Measurements from ENCODE around the gene MORN2.

The MORN2 gene

GRCh38 chr2:38873763-38874162, 2.0 kb upstream of the MORN2 start:
- H3K4me3 Mint-ChIP-seq, result no peak overlapping the region

DNA sequence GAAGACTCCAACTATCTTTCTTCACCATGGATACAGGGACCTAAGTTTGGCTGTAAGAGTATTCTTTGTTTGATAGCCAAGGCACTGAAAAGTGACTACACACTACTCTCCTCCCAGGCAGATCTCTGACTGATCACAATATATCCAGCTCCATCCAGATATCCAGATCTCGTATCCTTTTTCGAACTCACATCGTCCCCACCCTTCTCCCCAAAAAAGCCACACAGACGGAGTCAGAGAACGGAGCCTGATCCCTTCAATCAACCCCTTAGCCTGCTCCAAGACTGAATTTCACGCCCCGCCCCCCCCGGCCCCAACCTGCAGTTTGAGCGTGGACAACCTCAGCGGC, 575 bp upstream of the MORN2 start:
- Mint-ChIP-seq H3K4me3 (peak overlapping the region; percentile 98), H3K27ac (peak overlapping the region; percentile 95), H3K4me1 (ENCODE audit: low read depth) (peaks cover 17% of the 10 kb centered on the region), H3K9me3 (peaks cover 13% of the 10 kb centered on the region), H3K36me3 (ENCODE audit: low read depth) (peaks cover 21% of the 10 kb centered on the region), H3K27me3 (no peaks in the 10 kb centered on the region)

More at GRCh38 chr2:38873763-38874162, 2.0 kb upstream of the MORN2 start:
- Mint-ChIP-seq H3K4me1 (ENCODE audit: low read depth) (peaks cover 17% of the 10 kb centered on the region), H3K27ac (no peak overlapping the region), H3K36me3 (ENCODE audit: low read depth) (peaks cover 33% of the 10 kb centered on the region), H3K9me3 (peaks cover 19% of the 10 kb centered on the region), H3K27me3 (no peaks in the 10 kb centered on the region)

- H3K36me3 Mint-ChIP-seq (ENCODE audit: low read depth), result peaks cover 20% of the 10 kb centered on the region
- H3K27ac Mint-ChIP-seq, result peak overlapping the region; percentile 95
- peaks cover 17% of the 10 kb centered on the region for H3K4me1 Mint-ChIP-seq (ENCODE audit: low read depth)
- no peaks in the 10 kb centered on the region for H3K27me3 Mint-ChIP-seq
- peaks cover 8% of the 10 kb centered on the region for H3K9me3 Mint-ChIP-seq
- peak overlapping the region; percentile 98 for H3K4me3 Mint-ChIP-seq
These were observed 631 bp downstream of the MORN2 start for GRCh38 chr2:38876407-38876806.

DNA sequence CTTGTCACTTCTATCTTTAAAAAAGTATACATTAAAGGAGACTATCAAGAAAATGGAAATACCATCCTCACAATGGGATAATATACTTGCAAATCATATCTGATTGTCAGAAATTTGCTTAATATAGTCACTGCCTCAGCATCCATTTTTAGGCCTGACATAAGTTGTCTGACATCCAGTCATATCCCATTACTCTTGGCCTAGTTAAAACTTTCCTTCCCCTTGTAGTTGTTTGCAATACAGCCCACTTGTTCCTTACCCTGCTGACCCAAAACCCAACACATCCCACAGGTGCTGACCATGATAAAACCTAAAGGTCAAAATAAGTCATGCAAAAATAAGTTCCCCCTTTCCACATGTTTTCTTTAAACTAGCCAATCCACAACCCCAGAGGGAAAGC, 10.3 kb downstream of the MORN2 start:
- H3K4me3 Mint-ChIP-seq, result no peak overlapping the region
- no peaks in the 10 kb centered on the region for H3K27me3 Mint-ChIP-seq
- H3K9me3 Mint-ChIP-seq, result no peaks in the 10 kb centered on the region
- peaks cover 3% of the 10 kb centered on the region for H3K36me3 Mint-ChIP-seq (ENCODE audit: low read depth)
- H3K27ac Mint-ChIP-seq, result no peak overlapping the region
- no peaks in the 10 kb centered on the region for H3K4me1 Mint-ChIP-seq (ENCODE audit: low read depth)

DNA sequence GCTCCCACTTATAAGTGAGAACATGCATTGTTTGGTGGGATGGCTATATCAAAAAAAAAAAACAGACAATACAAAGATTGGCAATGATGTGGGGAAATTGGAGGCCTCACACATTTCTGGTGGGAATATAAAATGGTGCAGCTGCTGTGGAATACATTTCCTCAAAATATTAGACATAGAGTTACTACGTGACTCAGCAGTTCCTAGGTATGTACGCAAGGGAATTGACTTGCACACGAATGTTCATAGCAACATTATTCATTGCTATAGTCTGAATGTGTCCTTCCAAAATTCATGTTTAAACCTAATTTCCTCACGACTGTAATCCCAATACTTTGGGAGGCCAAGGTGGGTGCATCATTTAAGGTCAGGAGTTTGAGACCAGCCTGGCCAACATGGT, 11.6 kb downstream of the MORN2 start:
- Mint-ChIP-seq H3K9me3 (no peaks in the 10 kb centered on the region), H3K36me3 (ENCODE audit: low read depth) (no peaks in the 10 kb centered on the region)

GRCh38 chr2:38887902-38888554, 12.3 kb downstream of the MORN2 start:
- Mint-ChIP-seq H3K36me3 (ENCODE audit: low read depth) (no peaks in the 10 kb centered on the region), H3K27me3 (no peaks in the 10 kb centered on the region), H3K4me3 (no peak overlapping the region), H3K4me1 (ENCODE audit: low read depth) (peaks cover 5% of the 10 kb centered on the region), H3K27ac (no peak overlapping the region), H3K9me3 (no peaks in the 10 kb centered on the region)

More for the DNA sequence above, 11.6 kb downstream of the MORN2 start:
- no peak overlapping the region for H3K4me3 Mint-ChIP-seq
- no peak overlapping the region for H3K27ac Mint-ChIP-seq
- no peaks in the 10 kb centered on the region for H3K4me1 Mint-ChIP-seq (ENCODE audit: low read depth)
- no peaks in the 10 kb centered on the region for H3K27me3 Mint-ChIP-seq

- Mint-ChIP-seq H3K4me3 (no peak overlapping the region), H3K27ac (no peak overlapping the region), H3K36me3 (ENCODE audit: low read depth) (no peaks in the 10 kb centered on the region), H3K9me3 (no peaks in the 10 kb centered on the region), H3K27me3 (no peaks in the 10 kb centered on the region), H3K4me1 (ENCODE audit: low read depth) (peaks cover 5% of the 10 kb centered on the region)
These were observed 13.3 kb downstream of the MORN2 start for GRCh38 chr2:38889045-38889444.

DNA sequence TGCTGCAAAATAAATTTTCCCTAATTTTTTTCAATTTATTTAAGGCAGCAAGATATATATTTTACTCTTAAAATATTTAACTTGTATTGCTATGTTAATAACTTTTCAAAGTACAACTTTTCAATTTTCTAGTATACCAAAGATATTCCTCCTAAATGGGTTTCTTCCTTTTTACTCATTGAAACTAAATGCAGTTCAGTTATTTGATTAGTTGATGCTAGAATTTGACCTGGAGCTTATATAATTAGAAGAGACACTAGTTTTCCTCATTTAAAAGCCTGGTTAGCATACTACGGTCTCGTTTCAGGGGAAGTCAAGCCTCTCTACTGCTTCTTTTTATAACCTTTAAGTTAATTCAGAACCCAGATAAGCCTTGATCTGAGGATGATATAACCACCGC, 13.8 kb downstream of the MORN2 start, which contains the start of gene ARHGEF33:
ARHGEF33 (plus strand) TSS at position 301 of the 400 bp plus-strand sequence. CDS start 29,573 bp downstream, outside the sequence.
- no peaks in the 10 kb centered on the region for H3K36me3 Mint-ChIP-seq (ENCODE audit: low read depth)
- peaks cover 5% of the 10 kb centered on the region for H3K4me1 Mint-ChIP-seq (ENCODE audit: low read depth)
- H3K27ac Mint-ChIP-seq, result no peak within 1 kb of the TSS
- H3K4me3 Mint-ChIP-seq, result no peak within 1 kb of the TSS
- no peaks in the 10 kb centered on the region for H3K9me3 Mint-ChIP-seq
- H3K27me3 Mint-ChIP-seq, result no peaks in the 10 kb centered on the region

GRCh38 chr2:38892819-38893218, 17.0 kb downstream of the MORN2 start:
- Mint-ChIP-seq H3K27me3 (peaks cover 3% of the 10 kb centered on the region), H3K36me3 (ENCODE audit: low read depth) (no peaks in the 10 kb centered on the region), H3K9me3 (no peaks in the 10 kb centered on the region), H3K4me1 (ENCODE audit: low read depth) (peaks cover 5% of the 10 kb centered on the region), H3K4me3 (no peak overlapping the region), H3K27ac (peak overlapping the region; percentile 31)

- Mint-ChIP-seq H3K4me1 (ENCODE audit: low read depth) (no peaks in the 10 kb centered on the region), H3K27me3 (peaks cover 7% of the 10 kb centered on the region), H3K4me3 (no peak overlapping the region), H3K9me3 (no peaks in the 10 kb centered on the region), H3K36me3 (ENCODE audit: low read depth) (no peaks in the 10 kb centered on the region), H3K27ac (no peak overlapping the region)
These were observed 22.5 kb downstream of the MORN2 start for GRCh38 chr2:38898256-38898655.

GRCh38 chr2:38900726-38901125, 24.9 kb downstream of the MORN2 start:
- H3K4me1 Mint-ChIP-seq (ENCODE audit: low read depth), result no peaks in the 10 kb centered on the region
- peaks cover 7% of the 10 kb centered on the region for H3K27me3 Mint-ChIP-seq
- peak overlapping the region; percentile 32 for H3K27ac Mint-ChIP-seq
- no peak overlapping the region for H3K4me3 Mint-ChIP-seq
- H3K9me3 Mint-ChIP-seq, result no peaks in the 10 kb centered on the region
- H3K36me3 Mint-ChIP-seq (ENCODE audit: low read depth), result no peaks in the 10 kb centered on the region

DNA sequence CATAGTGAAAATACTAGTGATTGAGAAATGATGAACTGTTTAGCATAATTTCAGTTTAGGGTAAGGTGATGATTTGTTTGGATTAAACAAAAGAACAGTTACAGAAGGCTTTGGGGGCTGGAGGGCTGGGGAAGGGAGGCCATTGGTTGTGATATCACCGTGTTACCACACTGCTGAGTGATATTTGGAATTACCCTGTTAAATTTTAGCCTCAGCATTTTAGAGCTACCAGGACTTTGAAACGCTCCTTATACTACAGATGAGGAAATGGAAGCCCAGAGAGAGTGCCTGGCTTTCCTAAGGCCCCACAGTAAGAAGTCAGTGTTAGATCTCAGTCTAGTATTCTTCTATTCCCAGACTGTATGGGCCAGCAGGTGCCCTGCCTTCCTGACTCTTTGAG, 29.5 kb downstream of the MORN2 start:
- H3K36me3 Mint-ChIP-seq (ENCODE audit: low read depth), result no peaks in the 10 kb centered on the region
- peaks cover 16% of the 10 kb centered on the region for H3K4me1 Mint-ChIP-seq (ENCODE audit: low read depth)
- H3K4me3 Mint-ChIP-seq, result no peak overlapping the region
- no peak overlapping the region for H3K27ac Mint-ChIP-seq
- H3K9me3 Mint-ChIP-seq, result no peaks in the 10 kb centered on the region
- H3K27me3 Mint-ChIP-seq, result no peaks in the 10 kb centered on the region

DNA sequence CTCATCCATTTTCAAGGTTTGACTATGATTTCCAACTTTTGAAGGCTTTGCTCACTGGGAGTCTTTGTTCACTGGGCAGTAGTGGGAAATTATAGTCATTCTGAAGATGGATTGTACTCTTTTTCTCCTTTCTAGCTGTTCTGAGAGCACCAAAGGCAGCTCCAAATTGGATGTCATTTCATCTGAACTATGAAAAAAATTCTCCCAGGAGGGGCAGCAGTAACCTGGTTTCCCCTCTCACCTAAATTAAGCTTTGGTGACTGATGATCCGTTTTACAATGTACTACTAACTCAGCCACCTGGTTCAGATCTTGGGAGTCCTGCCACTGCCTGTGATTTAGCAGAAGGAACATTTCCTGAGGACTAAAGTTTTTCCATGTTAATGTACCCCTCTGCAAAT, 31.5 kb downstream of the MORN2 start:
- H3K4me3 Mint-ChIP-seq, result no peak overlapping the region
- no peaks in the 10 kb centered on the region for H3K27me3 Mint-ChIP-seq
- peaks cover 16% of the 10 kb centered on the region for H3K4me1 Mint-ChIP-seq (ENCODE audit: low read depth)
- H3K36me3 Mint-ChIP-seq (ENCODE audit: low read depth), result no peaks in the 10 kb centered on the region
- H3K27ac Mint-ChIP-seq, result peak overlapping the region; percentile 47
- H3K9me3 Mint-ChIP-seq, result no peaks in the 10 kb centered on the region

DNA sequence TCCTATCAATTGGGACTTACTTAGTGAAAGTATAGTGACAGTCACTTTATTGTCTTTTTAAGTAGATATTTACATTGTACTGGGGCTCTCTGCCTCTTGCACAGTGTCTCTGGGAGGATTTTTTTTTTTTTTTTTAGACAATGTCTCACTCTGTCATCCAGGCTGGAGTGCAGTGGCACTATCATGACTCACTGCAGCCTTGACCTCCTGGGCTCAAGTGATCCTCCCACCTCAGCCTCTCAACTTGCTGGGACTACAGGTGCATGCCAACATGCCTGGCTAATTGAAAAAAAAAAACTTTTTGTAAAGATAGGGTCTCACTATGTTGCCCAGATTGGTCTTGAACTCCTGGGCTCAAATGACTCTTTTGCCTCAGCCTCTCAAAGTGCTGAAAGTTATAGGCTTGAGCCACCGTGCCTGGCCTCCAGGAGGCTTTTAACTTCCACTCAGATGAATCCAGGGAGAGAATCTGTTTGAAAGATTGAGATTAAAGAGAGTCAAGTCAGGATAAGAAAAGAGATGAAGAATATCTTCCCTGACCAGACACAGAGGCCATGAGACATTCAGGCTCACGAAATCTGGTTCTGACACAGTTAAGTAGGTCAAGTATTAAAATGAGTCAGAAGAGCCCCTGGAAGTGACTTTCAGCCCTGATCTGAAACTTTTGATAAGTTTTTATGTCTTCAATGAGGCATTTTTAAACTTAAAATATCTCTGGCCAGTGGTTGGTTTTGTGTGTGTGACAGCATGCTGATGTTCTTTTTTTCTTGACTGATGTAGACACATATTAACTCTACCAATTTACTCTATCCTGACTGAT, 32.2 kb downstream of the MORN2 start:
- Mint-ChIP-seq H3K27ac (peak overlapping the region; percentile 47), H3K36me3 (ENCODE audit: low read depth) (no peaks in the 10 kb centered on the region), H3K9me3 (no peaks in the 10 kb centered on the region), H3K4me1 (ENCODE audit: low read depth) (peaks cover 16% of the 10 kb centered on the region), H3K27me3 (no peaks in the 10 kb centered on the region), H3K4me3 (no peak overlapping the region)

DNA sequence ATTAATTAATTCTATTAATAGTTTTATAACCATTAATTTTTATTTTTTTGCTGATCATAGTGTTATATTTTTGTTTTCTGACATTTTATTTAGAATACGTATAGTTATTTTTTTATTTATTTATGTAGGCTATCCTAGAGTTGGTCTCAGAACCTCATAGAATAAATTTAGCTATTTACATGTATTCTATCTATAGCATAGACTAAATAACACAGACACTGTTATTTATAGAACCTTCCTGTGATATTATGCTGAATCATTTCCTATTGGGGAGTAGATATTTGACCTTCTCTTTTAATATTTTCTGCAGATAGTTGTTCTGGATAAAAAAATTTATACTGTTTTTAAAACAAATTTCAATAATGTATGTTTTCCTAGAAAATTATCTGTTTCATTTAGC, 34.1 kb downstream of the MORN2 start:
- H3K4me3 Mint-ChIP-seq, result no peak overlapping the region
- no peaks in the 10 kb centered on the region for H3K9me3 Mint-ChIP-seq
- no peaks in the 10 kb centered on the region for H3K36me3 Mint-ChIP-seq (ENCODE audit: low read depth)
- no peaks in the 10 kb centered on the region for H3K27me3 Mint-ChIP-seq
- no peak overlapping the region for H3K27ac Mint-ChIP-seq
- H3K4me1 Mint-ChIP-seq (ENCODE audit: low read depth), result peaks cover 16% of the 10 kb centered on the region

All from stimulated activated naive CD8-positive, alpha-beta T cell treated with anti-CD3 and anti-CD28 coated beads, Interleukin-15, Interleukin-2, amounts not matched to agents 100 ng/mL and 50 ng/mL, for 24 hours (primary cell).